Measurements from ENCODE around the gene PRKCZ. TPM values are rescaled to one million over a fixed set of nuclear protein-coding genes. Genes with fewer than 3 reads are reported as not detected.

The PRKCZ gene
- total and polyA plus RNA-seq, 9 of the 15 experiments (the other 6 are each of a cell fraction or from before 2014, with no cell fraction given), result 0.07 to 3.1 (median 1.3) TPM

DNA sequence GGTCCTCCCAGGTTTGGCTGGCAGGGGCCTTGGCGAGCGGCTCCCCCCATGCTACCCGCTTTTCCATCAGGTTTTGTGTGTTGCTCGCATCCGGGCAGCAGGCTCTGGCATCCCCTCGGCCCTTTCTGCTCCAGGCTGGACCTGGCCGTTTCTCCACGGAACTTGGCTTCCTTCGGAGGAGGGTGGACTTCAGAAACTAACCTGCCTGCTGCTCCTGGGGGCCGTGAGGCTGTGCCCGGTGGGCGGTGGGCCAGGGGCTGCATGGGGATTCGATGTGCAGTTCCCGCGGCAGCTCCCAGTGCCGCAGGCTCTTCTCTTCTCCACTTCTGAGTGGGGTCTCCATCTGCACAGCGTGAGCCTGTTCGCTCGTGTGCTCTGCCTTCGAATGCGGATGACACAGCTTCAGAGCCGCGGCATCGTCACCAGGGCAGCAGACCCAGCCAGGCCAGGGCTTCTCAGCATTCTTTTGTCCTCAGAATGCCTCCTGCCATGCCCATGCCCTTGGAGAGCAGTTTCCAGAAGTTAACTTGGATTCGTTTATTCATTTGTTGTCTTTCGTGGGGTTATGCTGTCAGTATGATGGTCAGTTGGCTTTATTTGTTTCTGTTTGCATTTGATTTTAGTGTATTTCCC lies 36.4 kb downstream of the PRKCZ start:
- Histone ChIP-seq H3K27ac (ENCODE audit: extremely low read depth, low read depth, low read length) (no peak overlapping the region), H4K20me1 (replicated peaks; ENCODE audit: control insufficient read depth, insufficient read depth, low read length) (peaks cover 7% of the 10 kb centered on the region), H3K79me2 (ENCODE audit: control insufficient read depth, insufficient read depth, low read length) (no peaks in the 10 kb centered on the region), H3K36me3 (ENCODE audit: control insufficient read depth, insufficient read depth, low read length) (no peaks in the 10 kb centered on the region), H3K4me2 (ENCODE audit: insufficient read depth, low read length) (no peak overlapping the region), H3K9me1 (ENCODE audit: control insufficient read depth, insufficient read depth, low read length) (no peaks in the 10 kb centered on the region), H3K4me3 (no peak overlapping the region), H3K4me1 (replicated peaks in 1 of 2; ENCODE audit: control insufficient read depth in 2 of 2, insufficient read depth in 2 of 2, low read length in 2 of 2) (peaks cover 0 to 22% of the 10 kb centered on the region in 2 experiments; a peak in 2 of 5 replicates), H3K9ac (ENCODE audit: insufficient read depth in 1 of 2, low read depth in 2 of 2, low read length in 2 of 2) (peak overlapping the region in 1 of 2 experiments; percentile 51; a peak in 1 of 4 replicates), H3K9me3 (replicated peaks; ENCODE audit: control insufficient read depth, insufficient read depth, low read depth, low read length) (no peaks in the 10 kb centered on the region), H3K27me3 (ENCODE audit: control insufficient read depth in 2 of 2, insufficient read depth in 2 of 2, low read length in 2 of 2) (peaks cover 76 to 97% of the 10 kb centered on the region in 2 experiments), H2AFZ (ENCODE audit: low read depth, low read length) (no peak overlapping the region)
- in situ Hi-C loops (cut with MboI) (no loop called here), intact Hi-C loops (cut with micrococcal nuclease) (no loop called here)
- ChIA-PET CTCF (ENCODE audit: low intra/inter-chr PET ratio) (no interaction called here), POLR2A (interaction anchor here (0.6 kb wide), 1 partner anchor 11 kb away, joined by 3 read pairs; no protein-coding TSS in a partner anchor)
- TF ChIP-seq, protein P1, sequence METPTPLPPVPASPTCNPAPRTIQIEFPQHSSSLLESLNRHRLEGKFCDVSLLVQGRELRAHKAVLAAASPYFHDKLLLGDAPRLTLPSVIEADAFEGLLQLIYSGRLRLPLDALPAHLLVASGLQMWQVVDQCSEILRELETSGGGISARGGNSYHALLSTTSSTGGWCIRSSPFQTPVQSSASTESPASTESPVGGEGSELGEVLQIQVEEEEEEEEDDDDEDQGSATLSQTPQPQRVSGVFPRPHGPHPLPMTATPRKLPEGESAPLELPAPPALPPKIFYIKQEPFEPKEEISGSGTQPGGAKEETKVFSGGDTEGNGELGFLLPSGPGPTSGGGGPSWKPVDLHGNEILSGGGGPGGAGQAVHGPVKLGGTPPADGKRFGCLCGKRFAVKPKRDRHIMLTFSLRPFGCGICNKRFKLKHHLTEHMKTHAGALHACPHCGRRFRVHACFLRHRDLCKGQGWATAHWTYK (CRISPR knock-in tag; IDR thresholded peaks at IDR 0.05), result no peak
- TF ChIP-seq ZKSCAN8 (CRISPR knock-in tag; IDR thresholded peaks at IDR 0.05) (no peak), FUS (optimal IDR thresholded peaks at IDR 0.05; ENCODE audit: low read depth, low read length) (no peak), POLR2A (conservative IDR thresholded peaks at IDR 0.05) (no peak), NELFE (IDR thresholded peaks at IDR 0.05; ENCODE audit: insufficient read depth, insufficient read length) (no peak)
- TF ChIP-seq, protein P2, sequence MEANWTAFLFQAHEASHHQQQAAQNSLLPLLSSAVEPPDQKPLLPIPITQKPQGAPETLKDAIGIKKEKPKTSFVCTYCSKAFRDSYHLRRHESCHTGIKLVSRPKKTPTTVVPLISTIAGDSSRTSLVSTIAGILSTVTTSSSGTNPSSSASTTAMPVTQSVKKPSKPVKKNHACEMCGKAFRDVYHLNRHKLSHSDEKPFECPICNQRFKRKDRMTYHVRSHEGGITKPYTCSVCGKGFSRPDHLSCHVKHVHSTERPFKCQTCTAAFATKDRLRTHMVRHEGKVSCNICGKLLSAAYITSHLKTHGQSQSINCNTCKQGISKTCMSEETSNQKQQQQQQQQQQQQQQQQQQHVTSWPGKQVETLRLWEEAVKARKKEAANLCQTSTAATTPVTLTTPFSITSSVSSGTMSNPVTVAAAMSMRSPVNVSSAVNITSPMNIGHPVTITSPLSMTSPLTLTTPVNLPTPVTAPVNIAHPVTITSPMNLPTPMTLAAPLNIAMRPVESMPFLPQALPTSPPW (CRISPR knock-in tag; IDR thresholded peaks at IDR 0.05), result no peak
- no TSS peak for BruUV-seq (replicated peaks)
- WGBS (ENCODE audit: insufficient coverage, low coverage, missing lambda C conversion rate), result 3% methylated on average over 23 of the region's 26 CpGs
- no peak for DNase-seq (ENCODE audit: extremely low read depth in 1 of 4, low spot score in 3 of 4)
- FAIRE-seq, result no peak
- no peak for ATAC-seq
